Stomach smooth muscle (tissue), 2 donors: ENCODE results near the gene ODF4.
"Not testable (repeated sequence)": the region's sequence is repeated elsewhere in the genome, so short reads cannot be mapped to it uniquely, and the experiment has no call there.

Experiments
- H3K27ac ChIP-seq: one replicate; pipeline ENCODE4 v1.7.0; 2013; ENCODE audit warnings: mild to moderate bottlenecking, low read length, inconsistent platforms
- H3K27me3 ChIP-seq, 2 donors: one replicate each; pipeline ENCODE4 v1.7.0; 2013; ENCODE audit warnings: low read length in 2 of 2; ENCODE audit not compliant: insufficient read depth in 2 of 2, control insufficient read depth in 1 of 2
- H3K36me3 ChIP-seq, 2 donors: one replicate each; pipeline ENCODE4 v1.7.0; 2013; ENCODE audit warnings: low read length in 2 of 2; ENCODE audit not compliant: control insufficient read depth in 2 of 2, insufficient read depth in 2 of 2
- H3K4me1 ChIP-seq: one replicate; pipeline ENCODE4 v1.7.0; 2013; ENCODE audit warnings: low read length; ENCODE audit not compliant: control insufficient read depth, insufficient read depth
- H3K4me3 ChIP-seq, 2 donors: one replicate each; pipeline ENCODE4 v1.7.0; 2013; ENCODE audit warnings: low read length in 2 of 2
- H3K9ac ChIP-seq, 2 donors: one replicate each; pipeline ENCODE4 v1.7.0; 2013; ENCODE audit warnings: low read length in 2 of 2, mild to moderate bottlenecking in 1 of 2
- H3K9me3 ChIP-seq, 2 donors: one replicate each; pipeline ENCODE4 v1.7.0; 2013; ENCODE audit warnings: low read length in 2 of 2; ENCODE audit not compliant: control insufficient read depth in 2 of 2
- donor health status: healthy.
- donor health status: Pancreatic carcinoma.

ODF4 gene

DNA sequence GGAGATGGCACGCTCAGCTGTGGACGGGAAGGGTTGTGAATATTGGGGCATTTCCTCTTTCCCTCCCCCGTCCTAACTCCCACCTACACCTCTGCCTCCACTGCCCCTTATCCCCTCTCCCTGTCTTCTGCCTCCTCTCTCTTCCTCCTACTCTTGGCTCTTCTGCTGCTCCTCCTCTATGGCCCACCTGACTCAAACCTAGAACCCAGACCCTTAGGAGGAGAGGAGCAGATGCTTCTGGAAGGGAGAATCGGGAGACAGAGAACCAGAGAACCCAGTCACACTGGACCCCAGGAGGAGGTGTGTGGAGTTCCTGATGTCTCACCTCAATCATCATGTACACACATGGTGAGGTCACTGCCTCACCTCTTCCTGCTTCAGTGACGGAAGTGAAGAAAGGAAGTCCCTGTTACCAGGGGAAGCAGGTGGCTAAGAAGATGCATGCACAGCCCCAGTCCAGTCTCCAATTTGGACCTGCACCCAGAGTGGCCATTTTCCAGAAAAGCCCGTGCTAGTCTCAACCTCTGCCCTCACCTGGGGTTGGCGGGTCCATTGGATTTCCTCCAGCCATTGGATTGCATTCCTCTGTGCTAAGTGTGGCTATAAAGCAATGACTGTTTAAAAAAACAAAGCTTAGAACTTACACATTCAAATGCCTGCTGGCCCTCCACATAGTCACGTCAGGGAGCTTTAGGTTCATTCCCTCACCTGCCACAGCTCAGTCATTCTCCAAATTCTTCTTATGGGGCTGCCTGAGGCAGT lies 54.0 kb downstream of the ODF4 start:
- Histone ChIP-seq H3K36me3 (no peaks in the 10 kb centered on the region), H3K4me3 (no peak overlapping the region), H3K27ac (no peak overlapping the region)

DNA sequence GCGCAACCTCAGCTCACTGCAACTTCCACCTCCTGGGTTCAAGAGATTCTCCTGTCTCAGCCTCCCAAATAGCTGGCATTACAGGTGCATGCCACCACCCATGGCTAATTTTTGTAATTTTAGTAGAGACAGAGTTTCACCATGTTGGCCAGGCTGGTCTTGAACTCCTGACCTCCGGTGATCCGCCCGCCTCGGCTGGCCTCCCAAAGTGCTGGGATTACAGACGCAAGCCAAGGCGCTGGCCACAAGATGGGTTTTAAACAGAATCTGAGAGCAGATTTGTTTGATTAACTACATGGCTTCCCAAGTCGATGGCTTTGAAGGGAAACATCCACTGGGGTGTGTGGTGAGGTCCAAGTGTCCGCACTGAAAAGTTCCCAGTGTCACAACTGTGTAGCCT lies 54.9 kb downstream of the ODF4 start:
- H3K4me3 ChIP-seq, H3K4me1 ChIP-seq, H3K9me3 ChIP-seq, H3K27ac ChIP-seq, H3K9ac ChIP-seq, H3K36me3 ChIP-seq: not testable (repeated sequence)
- peaks cover 27 to 31% of the 10 kb centered on the region in 2 donors for H3K27me3 ChIP-seq

More for the DNA sequence above, 54.0 kb downstream of the ODF4 start:
- Histone ChIP-seq H3K9ac (no peak overlapping the region), H3K27me3 (peaks cover 27 to 28% of the 10 kb centered on the region in 2 donors), H3K4me1 (no peaks in the 10 kb centered on the region), H3K9me3 (no peaks in the 10 kb centered on the region)
